HepG2 (cell line): ENCODE results near the gene E2F3. TPM values are rescaled to one million over a fixed set of nuclear protein-coding genes. Genes with fewer than 3 reads are reported as not detected.

Experiments
- CBX5 ChIP-seq: sonication (generic); formaldehyde crosslinking; IDR thresholded peaks from 2 replicates; pipeline ENCODE4 v1.4.0; 2020; ENCODE audit warnings: missing genetic modification reagents, borderline replicate concordance
- CEBPG ChIP-seq: IDR thresholded peaks from 2 replicates; pipeline ENCODE4 v1.6.1; 2016
- CSRNP2 ChIP-seq: sonication (generic); formaldehyde crosslinking; conservative IDR thresholded peaks from 2 replicates; pipeline ENCODE4 v1.8.0; 2022; ENCODE audit warnings: low read depth, missing genetic modification reagents
- ELF4 ChIP-seq: sonication (generic); formaldehyde crosslinking; IDR thresholded peaks from 2 replicates; pipeline ENCODE4 v1.5.0; 2020; ENCODE audit warnings: missing genetic modification reagents, mild to moderate bottlenecking, moderate library complexity, borderline replicate concordance
- FOXK2 ChIP-seq: fragments of 450-650 bp; IDR thresholded peaks from 2 replicates; pipeline ENCODE4 v1.6.1; 2016
- GLI4 ChIP-seq: sonication (generic); formaldehyde crosslinking; IDR thresholded peaks from 2 replicates; pipeline ENCODE4 v1.5.1; 2020; ENCODE audit warnings: missing genetic modification reagents, mild to moderate bottlenecking, moderate library complexity, borderline replicate concordance
- IKZF5 ChIP-seq: IDR thresholded peaks from 2 replicates; pipeline ENCODE4 v1.6.1; 2018; ENCODE audit warnings: missing genetic modification reagents, mild to moderate bottlenecking, missing compliant biosample characterization
- PBX2 ChIP-seq: IDR thresholded peaks from 2 replicates; pipeline ENCODE4 v1.6.1; 2016; ENCODE audit warnings: control low read depth
- RFXAP ChIP-seq: sonication (generic); formaldehyde crosslinking; IDR thresholded peaks from 2 replicates; pipeline ENCODE4 v1.4.0; 2020; ENCODE audit warnings: missing genetic modification reagents, borderline replicate concordance
- ZNF567 ChIP-seq: sonication (generic); formaldehyde crosslinking; IDR thresholded peaks from 2 replicates; pipeline ENCODE4 v1.8.1; 2023; ENCODE audit warnings: mild to moderate bottlenecking, missing genetic modification reagents, borderline replicate concordance
- ZNF841 ChIP-seq: sonication (generic); formaldehyde crosslinking; IDR thresholded peaks from 2 replicates; pipeline ENCODE4 v1.8.1; 2023; ENCODE audit warnings: missing genetic modification reagents, borderline replicate concordance
- ZSCAN12 ChIP-seq: sonication (generic); formaldehyde crosslinking; IDR thresholded peaks from 2 replicates; pipeline ENCODE4 v1.9.0; 2021; ENCODE audit warnings: mild to moderate bottlenecking, missing genetic modification reagents
- ZSCAN9 ChIP-seq: IDR thresholded peaks from 2 replicates; pipeline ENCODE4 v1.6.1; 2016; ENCODE audit warnings: borderline replicate concordance
- polyA plus RNA-seq, 8 experiments: library from polyadenylated mRNA; depleted of rRNA in 3 of 8; stranded (reverse) in 7 of 8; unstranded in 1 of 8; fragments of >200 nt; fragmentation: Illumina TruSeq in 4 of 8; extraction: Trizol in 4 of 8; gene quantifications; 2 replicates each; pipeline versions ENCODE4 v1.2.1 to v1.2.3, GENCODE V29; 2011 to 2016; ENCODE audit warnings: low read depth in 4 of 8, missing spikeins in 1 of 8, mixed read lengths in 1 of 8; ENCODE audit not compliant: insufficient read depth in 1 of 8
- total RNA-seq, 5 experiments: library from RNA; depleted of rRNA; stranded (reverse); fragments of >200 nt; fragmentation: Illumina TruSeq; extraction: Trizol; gene quantifications; 2 replicates each; pipeline ENCODE4 v1.2.3, GENCODE V29; 2016; ENCODE audit warnings: low read depth in 1 of 5
- TF ChIP-seq, protein P1 (sequence below): sonication (generic); formaldehyde crosslinking; IDR thresholded peaks from 2 replicates; pipeline ENCODE4 v1.4.0; 2020; ENCODE audit warnings: mild to moderate bottlenecking, missing genetic modification reagents
- TF ChIP-seq, protein P2 (sequence below): sonication (generic); formaldehyde crosslinking; IDR thresholded peaks from 2 replicates; pipeline ENCODE4 v1.4.0; 2020; ENCODE audit warnings: missing genetic modification reagents, mild to moderate bottlenecking, borderline replicate concordance
- TF ChIP-seq, protein P3 (sequence below): sonication (generic); formaldehyde crosslinking; IDR thresholded peaks from 2 replicates; pipeline ENCODE4 v1.4.0; 2020; ENCODE audit warnings: missing genetic modification reagents, borderline replicate concordance

E2F3 gene
- total and polyA plus RNA-seq, 2 of the 13 experiments (the other 11 are each of a cell fraction or from before 2014, with no cell fraction given), result 8.5 to 12.7 TPM

DNA sequence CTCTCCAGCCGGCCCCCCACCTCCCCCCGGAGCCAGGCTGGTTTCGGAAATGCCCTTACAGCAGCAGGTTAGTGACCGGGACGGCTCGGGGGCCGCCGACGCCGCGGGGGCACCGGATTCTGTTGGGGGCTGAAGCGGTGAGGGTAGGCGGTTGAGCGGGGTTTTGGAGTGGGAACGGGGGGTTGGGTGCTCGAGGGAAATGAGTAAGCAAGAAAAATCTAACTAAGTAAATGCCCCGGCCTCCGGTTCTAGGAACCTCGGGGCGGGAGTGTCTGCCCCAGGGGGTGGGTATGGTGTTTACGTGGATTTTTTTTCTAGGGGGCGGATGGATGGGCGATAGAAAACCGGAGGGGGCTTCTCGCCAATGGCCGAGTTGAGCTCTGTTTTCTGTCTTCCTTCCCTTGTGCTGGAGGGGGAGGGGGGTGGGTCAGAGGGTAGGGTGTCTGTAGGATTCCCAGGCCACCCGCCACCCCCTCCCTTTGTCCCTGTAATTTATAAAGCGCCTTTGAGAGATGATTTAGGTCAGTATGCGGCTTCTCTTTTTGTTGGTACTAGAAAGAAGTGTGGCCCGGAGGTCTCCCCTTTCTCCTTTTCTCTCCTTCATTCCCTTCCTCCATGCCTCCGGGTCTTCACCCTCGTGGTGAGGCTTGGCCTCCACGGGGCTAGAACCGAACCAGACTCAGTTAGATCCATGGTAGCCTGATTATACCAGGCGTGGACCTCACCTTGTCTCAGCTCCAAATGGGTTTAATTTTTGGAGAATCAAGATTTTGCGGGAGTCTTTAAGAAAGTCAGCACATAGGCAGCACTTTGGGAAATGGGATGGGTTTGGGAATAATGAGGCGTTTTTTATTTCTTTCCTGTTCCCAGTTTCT, 2.3 kb downstream of the E2F3 start (continued):
- TF ChIP-seq CSRNP2 (CRISPR knock-in tag) (no peak), RFXAP (CRISPR knock-in tag) (no peak), ELF4 (no peak), ZSCAN9 (no peak), GLI4 (CRISPR knock-in tag) (no peak), CEBPG (CRISPR knock-in tag) (no peak), IKZF5 (CRISPR knock-in tag) (0 out of 2 replicates have a peak, but pooled peaks have one; percentile 20), ZSCAN12 (CRISPR knock-in tag) (no peak), FOXK2 (no peak), CBX5 (CRISPR knock-in tag) (no peak), PBX2 (CRISPR knock-in tag) (no peak), ZNF567 (CRISPR knock-in tag) (no peak), ZNF841 (no peak)
- TF ChIP-seq, protein P1, sequence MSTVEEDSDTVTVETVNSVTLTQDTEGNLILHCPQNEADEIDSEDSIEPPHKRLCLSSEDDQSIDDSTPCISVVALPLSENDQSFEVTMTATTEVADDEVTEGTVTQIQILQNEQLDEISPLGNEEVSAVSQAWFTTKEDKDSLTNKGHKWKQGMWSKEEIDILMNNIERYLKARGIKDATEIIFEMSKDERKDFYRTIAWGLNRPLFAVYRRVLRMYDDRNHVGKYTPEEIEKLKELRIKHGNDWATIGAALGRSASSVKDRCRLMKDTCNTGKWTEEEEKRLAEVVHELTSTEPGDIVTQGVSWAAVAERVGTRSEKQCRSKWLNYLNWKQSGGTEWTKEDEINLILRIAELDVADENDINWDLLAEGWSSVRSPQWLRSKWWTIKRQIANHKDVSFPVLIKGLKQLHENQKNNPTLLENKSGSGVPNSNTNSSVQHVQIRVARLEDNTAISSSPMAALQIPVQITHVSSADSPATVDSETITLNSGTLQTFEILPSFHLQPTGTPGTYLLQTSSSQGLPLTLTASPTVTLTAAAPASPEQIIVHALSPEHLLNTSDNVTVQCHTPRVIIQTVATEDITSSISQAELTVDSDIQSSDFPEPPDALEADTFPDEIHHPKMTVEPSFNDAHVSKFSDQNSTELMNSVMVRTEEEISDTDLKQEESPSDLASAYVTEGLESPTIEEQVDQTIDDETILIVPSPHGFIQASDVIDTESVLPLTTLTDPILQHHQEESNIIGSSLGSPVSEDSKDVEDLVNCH, result no peak
- TF ChIP-seq, protein P2, sequence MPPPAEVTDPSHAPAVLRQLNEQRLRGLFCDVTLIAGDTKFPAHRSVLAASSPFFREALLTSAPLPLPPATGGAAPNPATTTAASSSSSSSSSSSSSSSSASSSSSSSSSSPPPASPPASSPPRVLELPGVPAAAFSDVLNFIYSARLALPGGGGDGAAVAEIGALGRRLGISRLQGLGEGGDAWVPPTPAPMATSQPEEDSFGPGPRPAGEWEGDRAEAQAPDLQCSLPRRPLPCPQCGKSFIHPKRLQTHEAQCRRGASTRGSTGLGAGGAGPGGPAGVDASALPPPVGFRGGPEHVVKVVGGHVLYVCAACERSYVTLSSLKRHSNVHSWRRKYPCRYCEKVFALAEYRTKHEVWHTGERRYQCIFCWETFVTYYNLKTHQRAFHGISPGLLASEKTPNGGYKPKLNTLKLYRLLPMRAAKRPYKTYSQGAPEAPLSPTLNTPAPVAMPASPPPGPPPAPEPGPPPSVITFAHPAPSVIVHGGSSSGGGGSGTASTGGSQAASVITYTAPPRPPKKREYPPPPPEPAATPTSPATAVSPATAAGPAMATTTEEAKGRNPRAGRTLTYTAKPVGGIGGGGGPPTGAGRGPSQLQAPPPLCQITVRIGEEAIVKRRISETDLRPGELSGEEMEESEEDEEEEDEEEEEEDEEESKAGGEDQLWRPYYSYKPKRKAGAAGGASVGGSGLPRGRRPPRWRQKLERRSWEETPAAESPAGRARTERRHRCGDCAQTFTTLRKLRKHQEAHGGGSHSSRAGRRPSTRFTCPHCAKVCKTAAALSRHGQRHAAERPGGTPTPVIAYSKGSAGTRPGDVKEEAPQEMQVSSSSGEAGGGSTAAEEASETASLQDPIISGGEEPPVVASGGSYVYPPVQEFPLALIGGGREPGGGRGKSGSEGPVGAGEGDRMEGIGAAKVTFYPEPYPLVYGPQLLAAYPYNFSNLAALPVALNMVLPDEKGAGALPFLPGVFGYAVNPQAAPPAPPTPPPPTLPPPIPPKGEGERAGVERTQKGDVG (CRISPR knock-in tag), result no peak
- TF ChIP-seq, protein P3, sequence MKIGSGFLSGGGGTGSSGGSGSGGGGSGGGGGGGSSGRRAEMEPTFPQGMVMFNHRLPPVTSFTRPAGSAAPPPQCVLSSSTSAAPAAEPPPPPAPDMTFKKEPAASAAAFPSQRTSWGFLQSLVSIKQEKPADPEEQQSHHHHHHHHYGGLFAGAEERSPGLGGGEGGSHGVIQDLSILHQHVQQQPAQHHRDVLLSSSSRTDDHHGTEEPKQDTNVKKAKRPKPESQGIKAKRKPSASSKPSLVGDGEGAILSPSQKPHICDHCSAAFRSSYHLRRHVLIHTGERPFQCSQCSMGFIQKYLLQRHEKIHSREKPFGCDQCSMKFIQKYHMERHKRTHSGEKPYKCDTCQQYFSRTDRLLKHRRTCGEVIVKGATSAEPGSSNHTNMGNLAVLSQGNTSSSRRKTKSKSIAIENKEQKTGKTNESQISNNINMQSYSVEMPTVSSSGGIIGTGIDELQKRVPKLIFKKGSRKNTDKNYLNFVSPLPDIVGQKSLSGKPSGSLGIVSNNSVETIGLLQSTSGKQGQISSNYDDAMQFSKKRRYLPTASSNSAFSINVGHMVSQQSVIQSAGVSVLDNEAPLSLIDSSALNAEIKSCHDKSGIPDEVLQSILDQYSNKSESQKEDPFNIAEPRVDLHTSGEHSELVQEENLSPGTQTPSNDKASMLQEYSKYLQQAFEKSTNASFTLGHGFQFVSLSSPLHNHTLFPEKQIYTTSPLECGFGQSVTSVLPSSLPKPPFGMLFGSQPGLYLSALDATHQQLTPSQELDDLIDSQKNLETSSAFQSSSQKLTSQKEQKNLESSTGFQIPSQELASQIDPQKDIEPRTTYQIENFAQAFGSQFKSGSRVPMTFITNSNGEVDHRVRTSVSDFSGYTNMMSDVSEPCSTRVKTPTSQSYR (CRISPR knock-in tag), result no peak
